RKO (cell line): ENCODE measurements around the gene ANXA2R.
"Not testable (repeated sequence)": the region's sequence is repeated elsewhere in the genome, so short reads cannot be mapped to it uniquely, and the experiment has no call there.

Source experiments
- DNase-seq: peaks from one replicate; pipeline ENCODE4 v3.0.0-alpha.2; 2016; ENCODE audit warnings: low spot score

Gene ANXA2R, protein sequence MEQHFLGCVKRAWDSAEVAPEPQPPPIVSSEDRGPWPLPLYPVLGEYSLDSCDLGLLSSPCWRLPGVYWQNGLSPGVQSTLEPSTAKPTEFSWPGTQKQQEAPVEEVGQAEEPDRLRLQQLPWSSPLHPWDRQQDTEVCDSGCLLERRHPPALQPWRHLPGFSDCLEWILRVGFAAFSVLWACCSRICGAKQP

DNA sequence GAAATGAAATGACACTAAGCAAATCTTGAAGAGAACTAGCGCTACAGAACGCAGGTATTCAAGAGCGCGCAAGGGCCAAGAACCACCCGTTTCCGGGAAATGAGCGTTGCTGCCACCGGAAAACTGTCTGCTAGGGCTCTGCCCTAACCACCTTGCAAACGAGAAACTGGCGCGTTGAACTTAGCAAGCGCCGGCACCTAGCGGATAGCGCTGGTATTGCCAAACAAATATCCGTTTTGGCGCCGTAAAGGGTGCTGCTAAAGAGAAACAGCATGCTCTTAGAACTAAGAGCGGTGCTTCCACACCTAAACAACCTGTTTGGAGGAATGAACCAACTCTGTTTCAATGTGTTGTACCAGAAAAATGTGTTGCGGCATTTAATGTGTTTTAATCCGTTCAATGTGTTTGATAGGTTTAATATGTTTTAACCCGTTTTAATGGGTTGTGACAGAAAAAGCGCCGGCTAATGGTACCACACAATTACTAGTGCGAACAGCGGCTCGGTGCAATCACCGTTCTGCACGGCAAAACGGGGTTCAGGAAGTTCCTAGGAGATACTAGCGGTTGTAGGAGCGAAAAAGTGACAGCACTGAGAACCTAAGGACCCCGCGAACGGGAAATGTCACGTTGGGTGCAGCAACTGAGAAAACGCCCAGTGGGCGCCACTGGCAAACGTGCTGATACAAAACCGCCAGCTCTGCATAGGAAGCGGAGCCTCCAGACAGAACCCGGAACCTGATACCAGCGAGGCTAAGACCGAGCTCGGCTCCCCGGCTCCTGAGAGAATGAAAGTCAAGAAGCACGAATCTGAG lies at the start of gene ANXA2R:
Gene ANXA2R (minus strand): TSS at position 33 of the 812 bp plus-strand sequence. CDS start 273 bp downstream, outside the sequence.
- peak; percentile 97 for DNase-seq

- DNase-seq: not testable (repeated sequence)
Measured at GRCh38 chr5:43086118-43086908, 46.2 kb upstream of the ANXA2R start.

GRCh38 chr5:43085453-43085852 lies 45.3 kb upstream of the ANXA2R start:
- no peak for DNase-seq

DNA sequence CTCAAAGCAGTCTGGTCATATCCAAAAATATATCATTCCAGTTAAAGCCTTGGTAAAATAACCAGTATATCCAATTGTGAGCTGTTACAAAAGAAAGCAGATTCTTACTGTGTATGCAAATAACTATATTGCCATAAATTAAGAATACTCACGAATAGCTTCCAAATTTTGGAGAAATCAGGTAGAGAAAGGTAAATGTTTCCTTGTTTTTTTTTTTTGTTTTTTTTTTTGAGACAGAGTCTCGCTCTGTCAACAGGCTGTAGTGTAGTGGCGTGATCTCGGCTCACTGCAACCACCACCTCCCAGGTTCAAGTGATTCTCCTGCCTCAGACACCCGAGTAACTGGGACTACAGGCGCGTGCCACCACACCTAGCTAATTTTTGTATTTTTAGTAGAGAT lies 44.3 kb upstream of the ANXA2R start:
- not testable (repeated sequence) for DNase-seq

GRCh38 chr5:43081345-43081744 lies 41.2 kb upstream of the ANXA2R start:
- not testable (repeated sequence) for DNase-seq

- no peak for DNase-seq
Measured at GRCh38 chr5:43078956-43079355, 38.8 kb upstream of the ANXA2R start.

- not testable (repeated sequence) for DNase-seq
Measured at GRCh38 chr5:43077446-43078191, 37.5 kb upstream of the ANXA2R start.

DNA sequence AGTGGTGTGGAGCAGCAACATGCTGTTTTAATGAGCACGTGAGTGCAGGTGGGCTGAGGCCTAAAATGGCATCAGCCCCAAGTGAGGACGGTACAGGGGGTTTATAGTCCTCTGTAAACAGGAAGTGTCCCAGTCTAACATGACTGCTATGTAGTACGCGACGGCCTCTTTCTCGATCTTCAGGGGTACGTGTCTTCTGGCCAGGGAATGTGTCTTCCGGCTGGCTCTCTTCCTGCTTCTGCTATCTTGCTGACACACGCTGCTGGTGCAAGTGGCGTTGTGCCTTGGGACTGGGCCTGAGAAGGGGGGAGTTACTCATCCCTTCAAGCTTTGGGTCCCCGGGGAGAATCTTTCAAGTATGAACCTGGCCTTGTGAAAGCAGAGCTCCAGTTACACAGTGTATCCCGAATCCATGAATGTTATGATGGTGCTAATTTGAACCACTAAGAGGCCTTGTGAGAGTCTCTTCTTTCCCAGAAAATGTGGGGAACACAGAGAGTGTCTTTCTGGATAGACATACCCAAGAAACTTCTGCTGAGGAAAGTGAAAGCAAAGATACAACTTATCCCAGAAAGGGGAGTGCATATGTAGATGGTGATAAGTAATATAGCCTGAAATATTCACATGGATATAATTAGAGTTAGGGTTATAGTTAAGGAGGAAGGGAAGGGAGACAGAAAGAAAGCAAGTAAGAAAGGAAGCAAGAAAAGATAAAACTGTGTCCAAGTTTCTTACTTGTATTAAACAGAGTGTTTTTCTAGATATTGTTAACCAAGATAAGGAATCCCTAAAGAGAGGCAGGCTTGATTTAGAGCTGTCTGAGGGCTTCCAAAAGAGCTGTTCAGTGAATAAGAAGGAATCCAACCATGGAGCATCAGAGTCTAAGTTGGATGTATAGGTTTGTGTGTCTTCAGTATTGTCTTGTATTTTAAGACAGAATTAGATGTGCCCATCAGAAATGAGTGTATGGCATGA lies 35.5 kb upstream of the ANXA2R start:
- no peak for DNase-seq

DNA sequence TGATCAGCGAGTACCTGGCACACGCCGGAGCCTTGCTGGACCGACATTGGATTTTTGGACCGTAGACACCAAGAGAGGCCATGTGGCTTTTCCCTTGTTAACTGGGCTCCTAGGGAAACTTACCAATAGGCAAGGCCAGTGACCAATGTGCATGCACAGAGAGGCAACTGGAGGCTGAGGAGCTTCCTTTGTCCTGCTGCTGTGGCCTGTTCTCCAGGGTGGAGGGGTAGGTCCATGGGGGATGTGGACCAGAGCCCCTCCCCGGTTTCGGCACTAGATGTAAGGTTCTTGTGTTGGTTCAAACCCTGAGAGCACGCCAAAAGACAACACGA lies 34.8 kb upstream of the ANXA2R start:
- DNase-seq: no peak

DNA sequence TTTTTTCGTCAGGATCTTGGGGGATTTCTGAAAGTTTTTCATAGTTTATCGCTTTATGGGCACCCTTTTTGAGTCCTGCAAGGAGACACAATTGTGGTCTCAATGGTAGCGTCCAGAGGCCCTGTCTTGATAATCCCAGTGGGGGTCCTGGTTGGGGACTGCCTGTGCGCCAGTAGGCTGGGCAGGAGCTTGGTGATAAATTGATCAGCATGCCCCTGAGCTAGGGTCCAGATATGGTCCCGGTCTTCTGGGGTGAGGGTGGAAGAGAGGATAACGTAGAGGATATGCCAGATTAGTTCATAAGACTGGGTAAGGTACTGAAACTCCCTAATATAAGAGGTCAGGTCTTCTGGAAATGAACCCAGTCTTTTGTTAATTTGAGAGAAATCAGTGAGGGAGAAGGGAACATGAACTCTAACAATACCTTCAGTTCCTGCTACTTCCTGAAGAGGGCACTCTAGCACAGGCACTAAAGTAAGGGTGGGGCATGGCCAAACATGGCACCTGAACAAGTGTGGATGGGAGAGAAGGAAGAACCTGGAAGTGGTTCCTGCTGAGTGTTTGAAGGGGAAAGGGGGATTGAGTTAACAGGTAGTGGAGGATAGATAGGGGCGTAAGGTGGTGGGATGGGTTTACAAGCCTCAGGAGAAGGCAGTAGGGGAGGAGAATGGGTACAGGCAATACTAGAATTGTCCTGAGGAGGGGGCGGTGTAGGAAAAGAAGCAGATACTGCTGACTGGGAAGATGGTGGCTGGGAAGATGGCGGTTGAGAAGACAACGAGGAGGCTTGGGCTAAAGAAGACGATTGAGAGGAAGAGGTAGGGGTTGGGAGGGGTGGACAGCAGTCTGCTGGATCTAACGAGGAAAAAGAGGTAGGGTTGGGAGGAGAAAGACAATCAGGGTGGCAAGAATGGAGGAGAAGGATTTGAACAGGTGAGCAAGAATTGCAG lies 33.8 kb upstream of the ANXA2R start:
- DNase-seq: peak; percentile 51

GRCh38 chr5:43069401-43069720 lies 29.2 kb upstream of the ANXA2R start:
- not testable (repeated sequence) for DNase-seq

- no peak for DNase-seq
Measured at GRCh38 chr5:43068037-43068436, 27.9 kb upstream of the ANXA2R start.

GRCh38 chr5:43066799-43067741 lies 27.0 kb upstream of the ANXA2R start:
- DNase-seq: peak; percentile 90

- peak; percentile 67 for DNase-seq
Measured at GRCh38 chr5:43065948-43066798, 26.1 kb upstream of the ANXA2R start.

DNA sequence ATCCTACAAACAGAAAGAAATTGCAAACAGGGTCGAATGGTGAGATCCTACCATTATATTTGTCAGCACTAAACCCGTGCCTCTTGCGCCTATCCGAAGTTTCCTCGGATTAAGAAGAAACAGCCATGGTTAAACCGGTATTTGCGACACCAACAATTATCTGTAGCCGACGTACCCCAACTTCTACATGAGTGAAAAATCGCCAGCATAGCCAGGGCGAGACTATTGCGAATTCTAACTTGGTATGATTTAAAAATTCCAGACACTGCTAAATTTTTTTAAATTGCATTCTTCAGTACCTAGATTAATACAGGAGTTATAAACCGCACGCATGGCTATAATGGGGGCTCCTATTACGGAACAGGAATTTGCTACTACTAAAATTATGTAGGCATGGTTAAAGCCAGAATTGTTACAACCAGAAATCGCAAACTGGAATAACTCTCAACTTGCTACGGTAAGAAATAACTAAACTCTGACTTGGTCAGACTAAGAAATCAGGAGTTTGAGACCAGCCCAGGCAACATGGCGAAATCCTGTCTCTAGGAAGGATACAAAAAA lies 25.3 kb upstream of the ANXA2R start:
- DNase-seq: peak; percentile 65

GRCh38 chr5:43063721-43064171 lies 23.6 kb upstream of the ANXA2R start:
- peak; percentile 29 for DNase-seq

GRCh38 chr5:43061352-43062075 lies 21.4 kb upstream of the ANXA2R start:
- DNase-seq: no peak
